Right atrium auricular region (tissue), 2 donors: ENCODE measurements around the gene PILRB. TPM values are rescaled to one million over a fixed set of nuclear protein-coding genes. Genes with fewer than 3 reads are reported as not detected.

Experiments used
- DNase-seq: peaks from one replicate; pipeline ENCODE4 v3.0.0-alpha.2; 2019; ENCODE audit warnings: low spot score
- H3K27ac ChIP-seq, 2 donors: fragments of 200-600 bp; sonication (generic); 1 replicate in 1 of 2; 2 replicates in 1 of 2; pipeline ENCODE4 v1.5.1; 2016 to 2019
- H3K27me3 ChIP-seq, 2 donors: fragments of 200-600 bp; sonication (generic); one replicate each; pipeline versions ENCODE4 v1.5.1 to v1.6.0; 2017 to 2019
- H3K36me3 ChIP-seq: fragments of 200-600 bp; sonication (generic); one replicate; pipeline ENCODE4 v1.5.1; 2016
- H3K4me1 ChIP-seq, 2 donors: fragments of 200-600 bp; sonication (generic); one replicate each; pipeline versions ENCODE4 v1.5.1 to v1.6.0; 2017 to 2019
- H3K4me3 ChIP-seq, 2 donors: fragments of 200-600 bp; sonication (generic); 1 replicate in 1 of 2; 2 replicates in 1 of 2; pipeline ENCODE4 v1.5.1; 2017 to 2019; ENCODE audit warnings: mild to moderate bottlenecking in 1 of 2, moderate library complexity in 1 of 2
- H3K9me3 ChIP-seq, 2 donors: fragments of 200-600 bp; sonication (generic); one replicate each; pipeline ENCODE4 v1.5.1; 2019
- total RNA-seq, 2 donors: library from RNA; depleted of rRNA; stranded (reverse); fragments of >200 nt; gene quantifications; one replicate each; pipeline ENCODE4 v1.1.0, GENCODE V29; 2016
- TF ChIP-seq, protein P1 (sequence below), 2 donors: fragments of 200-600 bp; sonication (generic); IDR thresholded peaks; one replicate each; pipeline ENCODE4 v1.5.1; 2019; ENCODE audit warnings: antibody characterized with exemption in 2 of 2

Gene PILRB
- total RNA-seq, 2 donors from 2014 or later = 9.3 to 9.8 TPM

GRCh38 chr7:100393233-100393905 is 35.5 kb downstream of the PILRB start:
- Histone ChIP-seq H3K4me1 (no peaks in the 10 kb centered on the region), H3K36me3 (no peaks in the 10 kb centered on the region), H3K9me3 (no peaks in the 10 kb centered on the region), H3K27me3 (no peaks in the 10 kb centered on the region), H3K4me3 (no peak overlapping the region), H3K27ac (no peak overlapping the region)
- TF ChIP-seq, protein P1, sequence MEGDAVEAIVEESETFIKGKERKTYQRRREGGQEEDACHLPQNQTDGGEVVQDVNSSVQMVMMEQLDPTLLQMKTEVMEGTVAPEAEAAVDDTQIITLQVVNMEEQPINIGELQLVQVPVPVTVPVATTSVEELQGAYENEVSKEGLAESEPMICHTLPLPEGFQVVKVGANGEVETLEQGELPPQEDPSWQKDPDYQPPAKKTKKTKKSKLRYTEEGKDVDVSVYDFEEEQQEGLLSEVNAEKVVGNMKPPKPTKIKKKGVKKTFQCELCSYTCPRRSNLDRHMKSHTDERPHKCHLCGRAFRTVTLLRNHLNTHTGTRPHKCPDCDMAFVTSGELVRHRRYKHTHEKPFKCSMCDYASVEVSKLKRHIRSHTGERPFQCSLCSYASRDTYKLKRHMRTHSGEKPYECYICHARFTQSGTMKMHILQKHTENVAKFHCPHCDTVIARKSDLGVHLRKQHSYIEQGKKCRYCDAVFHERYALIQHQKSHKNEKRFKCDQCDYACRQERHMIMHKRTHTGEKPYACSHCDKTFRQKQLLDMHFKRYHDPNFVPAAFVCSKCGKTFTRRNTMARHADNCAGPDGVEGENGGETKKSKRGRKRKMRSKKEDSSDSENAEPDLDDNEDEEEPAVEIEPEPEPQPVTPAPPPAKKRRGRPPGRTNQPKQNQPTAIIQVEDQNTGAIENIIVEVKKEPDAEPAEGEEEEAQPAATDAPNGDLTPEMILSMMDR (IDR thresholded peaks at IDR 0.05) = no peak
- no peak for DNase-seq

DNA sequence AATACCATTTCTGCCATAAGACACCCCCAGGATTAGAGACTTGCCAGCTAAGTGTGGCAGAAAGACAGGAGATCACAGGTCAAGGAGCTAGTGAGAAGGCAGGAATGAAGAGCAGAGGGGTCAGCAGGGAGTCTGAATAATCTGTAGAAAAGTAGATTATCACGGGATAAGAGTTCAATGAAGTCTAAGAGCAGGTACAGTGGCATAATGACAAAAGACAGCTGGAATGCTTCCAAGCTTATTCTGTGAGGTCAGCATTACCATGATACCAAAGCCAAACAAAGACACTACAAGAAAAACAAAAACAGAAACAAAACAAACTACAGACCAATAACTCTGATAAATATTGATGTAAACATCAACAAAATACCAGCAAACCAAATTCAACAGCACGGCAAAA is 36.2 kb downstream of the PILRB start:
- Histone ChIP-seq H3K4me1 (no peaks in the 10 kb centered on the region), H3K9me3 (no peaks in the 10 kb centered on the region), H3K27ac (no peak overlapping the region), H3K27me3 (no peaks in the 10 kb centered on the region), H3K4me3 (no peak overlapping the region), H3K36me3 (no peaks in the 10 kb centered on the region)
- TF ChIP-seq, protein P1 (IDR thresholded peaks at IDR 0.05) = no peak
- no peak for DNase-seq

DNA sequence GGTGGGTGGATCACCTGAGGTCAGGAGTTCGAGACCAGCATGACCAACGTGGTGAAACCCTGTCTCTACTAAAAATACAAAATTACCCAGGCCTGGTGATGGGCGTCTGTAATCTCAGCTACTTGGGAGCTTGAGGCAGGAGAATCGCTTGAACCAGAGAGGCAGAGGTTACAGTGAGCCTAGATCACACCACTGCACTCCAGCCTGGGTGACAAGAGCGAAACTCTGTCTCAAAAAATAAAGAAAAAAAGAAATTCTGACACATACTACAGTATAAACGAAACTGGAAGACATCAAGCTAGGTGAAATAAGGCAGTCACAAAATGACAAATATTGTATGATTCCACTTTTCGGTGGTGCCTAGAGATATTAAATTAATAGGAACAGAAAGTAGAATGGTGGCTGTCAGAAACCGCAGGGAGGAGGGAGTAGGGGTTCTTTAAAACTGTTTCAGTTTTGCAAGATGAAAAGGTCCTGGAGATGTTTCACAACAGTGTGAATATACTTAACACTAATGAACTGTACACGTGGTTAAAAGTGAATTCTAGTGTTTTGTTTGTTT is 38.6 kb downstream of the PILRB start:
- Histone ChIP-seq H3K4me1 (no peaks in the 10 kb centered on the region), H3K4me3 (no peak overlapping the region), H3K27ac (no peak overlapping the region), H3K9me3 (no peaks in the 10 kb centered on the region), H3K27me3 (no peaks in the 10 kb centered on the region), H3K36me3 (peaks cover 4% of the 10 kb centered on the region)
- TF ChIP-seq, protein P1 (IDR thresholded peaks at IDR 0.05) = no peak
- no peak for DNase-seq

GRCh38 chr7:100397315-100398081 is 39.6 kb downstream of the PILRB start:
- no peak overlapping the region for H3K4me3 ChIP-seq
- H3K27ac ChIP-seq = no peak overlapping the region
- no peaks in the 10 kb centered on the region for H3K27me3 ChIP-seq
- H3K9me3 ChIP-seq = no peaks in the 10 kb centered on the region
- no peak for DNase-seq
- H3K4me1 ChIP-seq = no peaks in the 10 kb centered on the region
- TF ChIP-seq, protein P1 (IDR thresholded peaks at IDR 0.05) = no peak
- peaks cover 4% of the 10 kb centered on the region for H3K36me3 ChIP-seq

- no peak overlapping the region for H3K4me3 ChIP-seq
- no peaks in the 10 kb centered on the region for H3K27me3 ChIP-seq
- DNase-seq = no peak
- H3K27ac ChIP-seq = no peak overlapping the region
- TF ChIP-seq, protein P1 (IDR thresholded peaks at IDR 0.05) = no peak
- H3K36me3 ChIP-seq = peaks cover 4% of the 10 kb centered on the region
- H3K4me1 ChIP-seq = no peaks in the 10 kb centered on the region
- H3K9me3 ChIP-seq = no peaks in the 10 kb centered on the region
Observed at GRCh38 chr7:100398239-100398638, 40.3 kb downstream of the PILRB start.
